ENCODE data around the gene DISC1.

DNA sequence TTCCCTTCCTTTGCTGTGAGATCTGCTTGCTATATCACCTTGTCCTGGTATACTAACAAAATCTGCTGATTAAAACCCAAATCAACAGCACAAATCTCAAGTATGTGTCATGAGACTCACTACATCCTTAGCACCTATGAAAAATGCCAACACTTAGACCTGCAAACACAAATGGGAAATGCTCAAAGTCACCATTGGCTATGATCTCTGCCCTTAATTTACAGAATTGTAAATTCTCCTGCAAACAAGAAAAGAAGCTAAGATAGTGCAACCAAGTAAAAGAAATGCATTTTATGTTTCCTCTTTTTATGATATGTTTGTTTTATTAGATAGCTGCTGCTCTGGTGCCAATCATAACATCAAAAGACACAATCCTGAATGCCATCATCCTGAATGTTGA, 80.8 kb downstream of the DISC1 start:
- TF ChIP-seq SP1 (IDR thresholded peaks at IDR 0.05), result no peak
- TF ChIP-seq FOXM1 (IDR thresholded peaks at IDR 0.05; ENCODE audit: borderline replicate concordance), result no peak
- TF ChIP-seq SUZ12 (IDR thresholded peaks at IDR 0.05), result no peak
- TF ChIP-seq FOXA1 (IDR thresholded peaks at IDR 0.05), result no peak
